HAP-1 (cell line): Measurements from ENCODE around the gene PIP5K1C.

ENCODE experiments used
- DNase-seq, 2 experiments: peaks; one replicate each; pipeline ENCODE4 v3.0.0-alpha.2; 2016 to 2020; ENCODE audit warnings: low spot score in 2 of 2
- H3K27me3 ChIP-seq: fragments of 250-450 bp; sonication (Bioruptor Pico); 2 replicates; pipeline ENCODE4 v1.5.1; 2020; ENCODE audit warnings: low read depth, mild to moderate bottlenecking, moderate library complexity
- H3K36me3 ChIP-seq: fragments of 250-450 bp; sonication (Bioruptor Pico); replicated peaks from 2 replicates; pipeline ENCODE4 v1.5.1; 2020; ENCODE audit warnings: mild to moderate bottlenecking
- H3K4me1 ChIP-seq: fragments of 250-450 bp; sonication (Bioruptor Pico); 2 replicates; pipeline ENCODE4 v1.5.1; 2020; ENCODE audit warnings: mild to moderate bottlenecking
- H3K4me3 ChIP-seq: fragments of 250-450 bp; sonication (Bioruptor Pico); 2 replicates; pipeline ENCODE4 v1.5.1; 2020; ENCODE audit warnings: mild to moderate bottlenecking, moderate library complexity
- H3K9me3 ChIP-seq: fragments of 250-450 bp; sonication (Bioruptor Pico); 2 replicates; pipeline ENCODE4 v1.5.1; 2020; ENCODE audit warnings: mild to moderate bottlenecking, moderate library complexity
- in situ Hi-C: fragments of 300-500 bp; cut with MboI; formaldehyde crosslinking; loops from 3 replicates; pipeline ENCODE4 v1.14.3; 2020; ENCODE audit warnings: low sequenced_read_pairs, inconsistent platforms, mixed read lengths

Gene PIP5K1C

GRCh38 chr19:3615524-3616135, 84.6 kb downstream of the PIP5K1C start:
- H3K4me1 ChIP-seq, result no peaks in the 10 kb centered on the region
- no peak overlapping the region for H3K4me3 ChIP-seq
- H3K9me3 ChIP-seq, result no peaks in the 10 kb centered on the region
- in situ Hi-C loops, result no loop called here
- H3K27me3 ChIP-seq, result no peaks in the 10 kb centered on the region
- H3K36me3 ChIP-seq, result peaks cover 21% of the 10 kb centered on the region
- DNase-seq, result no peak

GRCh38 chr19:3614858-3615505, 85.3 kb downstream of the PIP5K1C start:
- Histone ChIP-seq H3K27me3 (no peaks in the 10 kb centered on the region), H3K4me1 (no peaks in the 10 kb centered on the region), H3K9me3 (no peaks in the 10 kb centered on the region), H3K36me3 (peaks cover 18% of the 10 kb centered on the region), H3K4me3 (no peak overlapping the region)
- no peak for DNase-seq
- in situ Hi-C loops, result no loop called here

- no peaks in the 10 kb centered on the region for H3K4me1 ChIP-seq
- no peak for DNase-seq
- H3K27me3 ChIP-seq, result no peaks in the 10 kb centered on the region
- H3K36me3 ChIP-seq, result peaks cover 18% of the 10 kb centered on the region
- no peak overlapping the region for H3K4me3 ChIP-seq
- no peaks in the 10 kb centered on the region for H3K9me3 ChIP-seq
- in situ Hi-C loops, result no loop called here
Measured at GRCh38 chr19:3613818-3614661, 86.2 kb downstream of the PIP5K1C start.

- Histone ChIP-seq H3K27me3 (no peaks in the 10 kb centered on the region), H3K9me3 (no peaks in the 10 kb centered on the region), H3K36me3 (peaks cover 18% of the 10 kb centered on the region), H3K4me3 (no peak overlapping the region), H3K4me1 (peaks cover 1% of the 10 kb centered on the region)
- DNase-seq, result no peak
- in situ Hi-C loops, result no loop called here
Measured at GRCh38 chr19:3612901-3613741, 87.1 kb downstream of the PIP5K1C start.

GRCh38 chr19:3612330-3612729, 87.9 kb downstream of the PIP5K1C start:
- Histone ChIP-seq H3K27me3 (no peaks in the 10 kb centered on the region), H3K36me3 (peaks cover 18% of the 10 kb centered on the region), H3K4me3 (no peak overlapping the region), H3K4me1 (peaks cover 9% of the 10 kb centered on the region), H3K9me3 (no peaks in the 10 kb centered on the region)
- in situ Hi-C loops, result no loop called here
- no peak for DNase-seq

- H3K27me3 ChIP-seq, result no peaks in the 10 kb centered on the region
- in situ Hi-C loops, result no loop called here
- peaks cover 16% of the 10 kb centered on the region for H3K36me3 ChIP-seq
- peaks cover 11% of the 10 kb centered on the region for H3K4me1 ChIP-seq
- no peaks in the 10 kb centered on the region for H3K9me3 ChIP-seq
- H3K4me3 ChIP-seq, result no peak overlapping the region
- DNase-seq, result no peak
Measured at GRCh38 chr19:3611841-3612240, 88.4 kb downstream of the PIP5K1C start.

GRCh38 chr19:3610745-3611717, 89.2 kb downstream of the PIP5K1C start:
- H3K4me3 ChIP-seq, result no peak overlapping the region
- in situ Hi-C loops, result no loop called here
- H3K27me3 ChIP-seq, result no peaks in the 10 kb centered on the region
- peaks cover 13% of the 10 kb centered on the region for H3K4me1 ChIP-seq
- peaks cover 12% of the 10 kb centered on the region for H3K36me3 ChIP-seq
- no peaks in the 10 kb centered on the region for H3K9me3 ChIP-seq
- DNase-seq, result no peak

GRCh38 chr19:3609779-3610719, 90.2 kb downstream of the PIP5K1C start:
- H3K27me3 ChIP-seq, result no peaks in the 10 kb centered on the region
- DNase-seq, result no peak
- H3K36me3 ChIP-seq, result peaks cover 12% of the 10 kb centered on the region
- peaks cover 17% of the 10 kb centered on the region for H3K4me1 ChIP-seq
- H3K4me3 ChIP-seq, result no peak overlapping the region
- no peaks in the 10 kb centered on the region for H3K9me3 ChIP-seq
- in situ Hi-C loops, result no loop called here

- DNase-seq, result no peak
- Histone ChIP-seq H3K27me3 (no peaks in the 10 kb centered on the region), H3K4me3 (no peak overlapping the region), H3K9me3 (no peaks in the 10 kb centered on the region), H3K36me3 (peaks cover 12% of the 10 kb centered on the region), H3K4me1 (peaks cover 17% of the 10 kb centered on the region)
- in situ Hi-C loops, result no loop called here
Measured at GRCh38 chr19:3608750-3609322, 91.4 kb downstream of the PIP5K1C start.

- H3K36me3 ChIP-seq, result peaks cover 12% of the 10 kb centered on the region
- H3K4me3 ChIP-seq, result no peak overlapping the region
- no peak for DNase-seq
- H3K9me3 ChIP-seq, result no peaks in the 10 kb centered on the region
- no peaks in the 10 kb centered on the region for H3K27me3 ChIP-seq
- peaks cover 17% of the 10 kb centered on the region for H3K4me1 ChIP-seq
- in situ Hi-C loops, result no loop called here
Measured at GRCh38 chr19:3608079-3608641, 92.1 kb downstream of the PIP5K1C start.

GRCh38 chr19:3607303-3608078, 92.8 kb downstream of the PIP5K1C start:
- H3K4me1 ChIP-seq, result peaks cover 17% of the 10 kb centered on the region
- peaks cover 12% of the 10 kb centered on the region for H3K36me3 ChIP-seq
- peak overlapping the region; percentile 46 for H3K4me3 ChIP-seq
- no peaks in the 10 kb centered on the region for H3K27me3 ChIP-seq
- in situ Hi-C loops, result no loop called here
- peak; percentile 37 to 68 for DNase-seq
- H3K9me3 ChIP-seq, result no peaks in the 10 kb centered on the region
